ENCODE results near the gene FHIP1A.
A peak's percentile ranks its signal among the peaks of the same experiment; 100 is the strongest.

The FHIP1A gene

GRCh38 chr4:151418856-151419255 lies 9.9 kb downstream of the FHIP1A start:
- Histone ChIP-seq H3K9me3 (ENCODE audit: control insufficient read depth, low read depth, low read length) (no peaks in the 10 kb centered on the region), H3K27ac (ENCODE audit: low read length) (no peak overlapping the region), H3K4me1 (ENCODE audit: control insufficient read depth, low read depth, low read length) (peaks cover 15% of the 10 kb centered on the region), H3K27me3 (ENCODE audit: control insufficient read depth, insufficient read depth, low read length) (no peaks in the 10 kb centered on the region), H3K9ac (ENCODE audit: low read length) (no peak overlapping the region), H3K4me3 (ENCODE audit: low read length) (no peak overlapping the region), H3K36me3 (ENCODE audit: control insufficient read depth, low read depth, low read length) (no peaks in the 10 kb centered on the region)

- H3K4me3 ChIP-seq (ENCODE audit: low read length) = no peak overlapping the region
- H3K27ac ChIP-seq (ENCODE audit: low read length) = no peak overlapping the region
- no peak overlapping the region for H3K9ac ChIP-seq (ENCODE audit: low read length)
- no peaks in the 10 kb centered on the region for H3K9me3 ChIP-seq (ENCODE audit: control insufficient read depth, low read depth, low read length)
- no peaks in the 10 kb centered on the region for H3K27me3 ChIP-seq (ENCODE audit: control insufficient read depth, insufficient read depth, low read length)
- H3K36me3 ChIP-seq (ENCODE audit: control insufficient read depth, low read depth, low read length) = no peaks in the 10 kb centered on the region
- H3K4me1 ChIP-seq (ENCODE audit: control insufficient read depth, low read depth, low read length) = peaks cover 15% of the 10 kb centered on the region
These were observed 11.4 kb downstream of the FHIP1A start for GRCh38 chr4:151420250-151420807.

DNA sequence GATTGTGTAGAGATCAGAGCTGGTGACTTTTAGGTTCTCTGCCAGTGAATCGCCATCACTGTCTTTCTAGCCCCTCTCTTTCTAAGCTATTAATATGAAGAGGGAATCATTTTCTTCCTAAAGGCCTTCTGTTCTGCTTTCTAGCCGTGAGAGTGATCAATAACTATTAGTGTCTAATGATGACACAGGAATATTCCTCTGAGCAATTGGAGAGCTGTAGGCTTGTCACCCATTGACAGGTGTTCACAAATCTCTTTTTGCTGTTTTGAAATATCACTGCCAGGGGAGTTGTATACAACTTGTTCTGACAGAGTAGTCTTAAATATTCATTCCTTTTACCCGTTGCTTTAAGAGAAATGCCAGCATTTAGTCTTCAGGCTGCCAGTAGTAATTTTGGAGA lies 13.9 kb downstream of the FHIP1A start:
- Histone ChIP-seq H3K27me3 (ENCODE audit: control insufficient read depth, insufficient read depth, low read length) (no peaks in the 10 kb centered on the region), H3K9ac (ENCODE audit: low read length) (no peak overlapping the region)

DNA sequence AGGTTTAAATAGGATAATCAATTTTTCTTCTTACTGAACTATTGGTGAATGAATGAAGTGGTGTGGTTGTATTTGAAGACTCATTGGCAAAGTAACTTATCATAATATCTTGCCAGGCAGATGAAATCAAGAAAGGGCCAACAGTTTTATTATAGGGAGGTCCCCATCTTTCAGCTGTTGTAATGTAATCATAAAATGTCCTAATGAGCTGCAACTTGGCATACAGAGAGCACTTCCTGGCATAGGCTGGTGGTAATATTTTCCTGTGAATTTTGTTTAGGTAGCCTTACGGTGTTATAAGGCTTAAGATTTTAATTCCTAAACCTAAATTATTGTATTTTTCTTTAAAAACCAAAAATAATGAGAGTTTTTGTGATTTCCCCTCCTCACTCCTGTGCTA lies 17.5 kb downstream of the FHIP1A start:
- no peaks in the 10 kb centered on the region for H3K27me3 ChIP-seq (ENCODE audit: control insufficient read depth, insufficient read depth, low read length)
- peak overlapping the region; percentile 5 for H3K9ac ChIP-seq (ENCODE audit: low read length)
- H3K36me3 ChIP-seq (ENCODE audit: control insufficient read depth, low read depth, low read length) = no peaks in the 10 kb centered on the region
- H3K4me3 ChIP-seq (ENCODE audit: low read length) = no peak overlapping the region
- H3K9me3 ChIP-seq (ENCODE audit: control insufficient read depth, low read depth, low read length) = no peaks in the 10 kb centered on the region
- H3K27ac ChIP-seq (ENCODE audit: low read length) = no peak overlapping the region
- H3K4me1 ChIP-seq (ENCODE audit: control insufficient read depth, low read depth, low read length) = peaks cover 32% of the 10 kb centered on the region

More for the DNA sequence above, 13.9 kb downstream of the FHIP1A start:
- no peaks in the 10 kb centered on the region for H3K36me3 ChIP-seq (ENCODE audit: control insufficient read depth, low read depth, low read length)
- no peak overlapping the region for H3K4me3 ChIP-seq (ENCODE audit: low read length)
- no peak overlapping the region for H3K27ac ChIP-seq (ENCODE audit: low read length)
- no peaks in the 10 kb centered on the region for H3K9me3 ChIP-seq (ENCODE audit: control insufficient read depth, low read depth, low read length)
- H3K4me1 ChIP-seq (ENCODE audit: control insufficient read depth, low read depth, low read length) = peaks cover 23% of the 10 kb centered on the region

DNA sequence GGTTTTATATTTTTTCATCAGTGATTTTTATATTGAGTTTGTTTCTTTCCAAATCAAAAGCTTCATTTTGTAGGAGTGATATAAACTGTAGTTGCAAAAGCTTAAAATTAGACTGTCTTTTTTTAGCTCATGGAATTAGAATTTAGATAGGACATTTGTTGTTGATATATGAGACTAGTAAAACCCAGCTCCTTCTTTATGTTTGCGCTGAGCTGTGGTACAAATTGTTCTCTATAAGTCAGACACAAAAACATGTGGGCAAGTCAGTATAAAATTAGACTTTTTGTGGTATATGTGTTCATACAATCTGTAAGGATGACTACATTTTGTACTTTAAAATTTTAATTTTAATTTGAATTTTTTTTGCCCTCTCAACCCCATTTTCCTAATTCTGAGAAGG lies 18.3 kb downstream of the FHIP1A start:
- Histone ChIP-seq H3K9me3 (ENCODE audit: control insufficient read depth, low read depth, low read length) (no peaks in the 10 kb centered on the region), H3K27me3 (ENCODE audit: control insufficient read depth, insufficient read depth, low read length) (no peaks in the 10 kb centered on the region), H3K4me1 (ENCODE audit: control insufficient read depth, low read depth, low read length) (peaks cover 35% of the 10 kb centered on the region), H3K4me3 (ENCODE audit: low read length) (no peak overlapping the region), H3K27ac (ENCODE audit: low read length) (no peak overlapping the region), H3K9ac (ENCODE audit: low read length) (no peak overlapping the region), H3K36me3 (ENCODE audit: control insufficient read depth, low read depth, low read length) (no peaks in the 10 kb centered on the region)

GRCh38 chr4:151428346-151428745 lies 19.4 kb downstream of the FHIP1A start:
- Histone ChIP-seq H3K27me3 (ENCODE audit: control insufficient read depth, insufficient read depth, low read length) (no peaks in the 10 kb centered on the region), H3K9me3 (ENCODE audit: control insufficient read depth, low read depth, low read length) (no peaks in the 10 kb centered on the region), H3K27ac (ENCODE audit: low read length) (no peak overlapping the region), H3K4me1 (ENCODE audit: control insufficient read depth, low read depth, low read length) (peaks cover 35% of the 10 kb centered on the region), H3K4me3 (ENCODE audit: low read length) (no peak overlapping the region), H3K36me3 (ENCODE audit: control insufficient read depth, low read depth, low read length) (no peaks in the 10 kb centered on the region), H3K9ac (ENCODE audit: low read length) (no peak overlapping the region)

DNA sequence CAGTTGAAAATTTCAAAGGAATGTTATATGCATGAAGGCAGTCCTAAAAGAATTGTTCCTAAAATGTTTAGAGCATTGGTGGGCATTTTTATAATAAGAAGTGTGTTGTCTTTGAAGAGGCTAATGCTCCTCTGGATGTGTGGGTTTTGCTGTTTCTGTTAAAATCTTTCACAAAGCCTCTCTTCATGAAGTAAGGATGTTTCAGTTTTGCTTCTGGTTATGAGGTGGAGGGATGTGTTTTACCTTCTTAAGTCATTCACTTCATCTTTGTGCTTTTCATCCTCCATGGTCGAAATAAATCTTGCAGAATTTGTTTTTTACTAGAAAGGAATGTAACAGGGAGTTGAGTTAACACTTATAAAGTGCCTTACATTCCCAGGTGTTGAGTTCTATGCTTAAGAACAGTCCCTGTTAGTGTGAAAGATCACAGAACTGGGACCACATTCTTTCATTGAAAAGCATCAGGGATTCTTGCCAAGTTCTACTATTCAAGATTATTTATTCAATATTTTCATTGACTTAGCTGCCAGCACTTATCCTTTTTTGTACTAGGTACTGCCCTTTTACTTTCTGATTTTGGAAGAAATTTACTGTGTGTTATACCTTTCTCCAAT lies 21.1 kb downstream of the FHIP1A start:
- peaks cover 35% of the 10 kb centered on the region for H3K4me1 ChIP-seq (ENCODE audit: control insufficient read depth, low read depth, low read length)
- H3K4me3 ChIP-seq (ENCODE audit: low read length) = no peak overlapping the region
- H3K36me3 ChIP-seq (ENCODE audit: control insufficient read depth, low read depth, low read length) = no peaks in the 10 kb centered on the region
- no peaks in the 10 kb centered on the region for H3K9me3 ChIP-seq (ENCODE audit: control insufficient read depth, low read depth, low read length)
- no peaks in the 10 kb centered on the region for H3K27me3 ChIP-seq (ENCODE audit: control insufficient read depth, insufficient read depth, low read length)
- H3K27ac ChIP-seq (ENCODE audit: low read length) = no peak overlapping the region
- H3K9ac ChIP-seq (ENCODE audit: low read length) = no peak overlapping the region

GRCh38 chr4:151430740-151431457 lies 21.9 kb downstream of the FHIP1A start:
- no peaks in the 10 kb centered on the region for H3K27me3 ChIP-seq (ENCODE audit: control insufficient read depth, insufficient read depth, low read length)
- H3K4me1 ChIP-seq (ENCODE audit: control insufficient read depth, low read depth, low read length) = peaks cover 35% of the 10 kb centered on the region
- H3K9me3 ChIP-seq (ENCODE audit: control insufficient read depth, low read depth, low read length) = no peaks in the 10 kb centered on the region
- no peak overlapping the region for H3K27ac ChIP-seq (ENCODE audit: low read length)
- H3K36me3 ChIP-seq (ENCODE audit: control insufficient read depth, low read depth, low read length) = no peaks in the 10 kb centered on the region
- H3K4me3 ChIP-seq (ENCODE audit: low read length) = peak overlapping the region; percentile 2
- no peak overlapping the region for H3K9ac ChIP-seq (ENCODE audit: low read length)

GRCh38 chr4:151431728-151432127 lies 22.8 kb downstream of the FHIP1A start:
- H3K27ac ChIP-seq (ENCODE audit: low read length) = no peak overlapping the region
- peaks cover 29% of the 10 kb centered on the region for H3K4me1 ChIP-seq (ENCODE audit: control insufficient read depth, low read depth, low read length)
- no peak overlapping the region for H3K9ac ChIP-seq (ENCODE audit: low read length)
- H3K9me3 ChIP-seq (ENCODE audit: control insufficient read depth, low read depth, low read length) = no peaks in the 10 kb centered on the region
- no peaks in the 10 kb centered on the region for H3K36me3 ChIP-seq (ENCODE audit: control insufficient read depth, low read depth, low read length)
- H3K4me3 ChIP-seq (ENCODE audit: low read length) = no peak overlapping the region
- no peaks in the 10 kb centered on the region for H3K27me3 ChIP-seq (ENCODE audit: control insufficient read depth, insufficient read depth, low read length)

DNA sequence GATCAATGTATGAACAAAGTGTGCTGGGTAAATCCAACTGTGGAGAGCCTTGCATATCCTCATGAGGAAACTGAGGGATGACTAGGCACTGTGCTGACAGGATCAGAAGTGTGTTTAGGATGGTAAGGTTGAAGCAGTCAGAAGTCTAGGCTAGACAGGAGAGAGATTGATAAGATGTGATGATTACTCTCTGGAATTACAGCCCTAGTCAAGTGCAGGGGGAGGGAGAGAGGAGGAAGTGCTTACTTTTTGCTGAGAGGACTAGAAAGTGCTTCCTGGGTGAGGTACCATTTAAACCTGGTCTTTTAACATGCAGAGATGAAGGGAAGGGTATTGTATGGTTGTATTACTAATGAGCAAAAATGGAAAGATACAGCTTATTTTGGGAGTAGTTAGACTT lies 23.7 kb downstream of the FHIP1A start:
- Histone ChIP-seq H3K4me3 (ENCODE audit: low read length) (no peak overlapping the region), H3K36me3 (ENCODE audit: control insufficient read depth, low read depth, low read length) (no peaks in the 10 kb centered on the region), H3K9ac (ENCODE audit: low read length) (no peak overlapping the region), H3K9me3 (ENCODE audit: control insufficient read depth, low read depth, low read length) (no peaks in the 10 kb centered on the region), H3K27me3 (ENCODE audit: control insufficient read depth, insufficient read depth, low read length) (no peaks in the 10 kb centered on the region), H3K4me1 (ENCODE audit: control insufficient read depth, low read depth, low read length) (peaks cover 24% of the 10 kb centered on the region), H3K27ac (ENCODE audit: low read length) (no peak overlapping the region)

DNA sequence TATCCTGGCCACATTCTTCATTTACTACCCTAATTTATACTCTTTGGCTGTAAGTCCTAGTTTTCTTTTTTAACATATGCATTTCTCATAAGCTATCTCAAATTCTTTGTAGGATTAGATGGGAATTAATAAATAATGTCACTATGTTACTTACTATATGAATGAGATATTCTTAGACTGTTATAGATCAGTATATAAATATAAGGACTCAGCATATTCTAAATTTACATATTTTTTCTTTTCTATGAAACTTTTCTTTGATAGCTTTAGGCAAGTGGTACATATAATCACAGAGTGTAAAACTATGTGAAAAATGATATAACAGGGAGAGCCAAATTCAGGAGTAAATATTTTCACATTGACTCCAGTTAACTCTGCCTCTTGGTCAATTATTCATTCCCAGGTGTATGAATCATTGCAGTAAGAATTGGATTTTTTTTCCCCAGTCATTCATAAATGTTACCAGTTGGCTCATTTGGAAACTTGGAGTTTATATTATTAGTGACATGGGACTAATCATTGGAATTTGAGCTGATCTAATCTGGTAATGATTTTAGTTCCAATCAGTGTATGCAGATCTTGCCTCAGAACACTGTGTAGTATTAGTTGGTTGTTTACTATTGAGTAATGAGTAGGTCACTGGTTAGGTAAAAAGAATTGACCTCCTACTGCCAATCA lies 25.3 kb downstream of the FHIP1A start:
- Histone ChIP-seq H3K27me3 (ENCODE audit: control insufficient read depth, insufficient read depth, low read length) (no peaks in the 10 kb centered on the region), H3K4me1 (ENCODE audit: control insufficient read depth, low read depth, low read length) (peaks cover 24% of the 10 kb centered on the region), H3K27ac (ENCODE audit: low read length) (no peak overlapping the region), H3K9me3 (ENCODE audit: control insufficient read depth, low read depth, low read length) (no peaks in the 10 kb centered on the region), H3K36me3 (ENCODE audit: control insufficient read depth, low read depth, low read length) (no peaks in the 10 kb centered on the region), H3K4me3 (ENCODE audit: low read length) (no peak overlapping the region), H3K9ac (ENCODE audit: low read length) (no peak overlapping the region)
